B cell (primary cell): Measurements from ENCODE around the gene VPS33B.

Source experiments
- EZH2 ChIP-seq: IDR thresholded peaks from 2 replicates; pipeline ENCODE4 v1.6.1; 2012; ENCODE audit warnings: borderline replicate concordance, low read depth, mild to moderate bottlenecking, moderate library complexity, low read length; ENCODE audit not compliant: insufficient read depth, poor library complexity, severe bottlenecking
- TF ChIP-seq, protein P1 (sequence below): fragments of 200-600 bp; IDR thresholded peaks from one replicate; pipeline ENCODE4 v1.8.0; 2022; ENCODE audit warnings: antibody characterized with exemption, mild to moderate bottlenecking

DNA sequence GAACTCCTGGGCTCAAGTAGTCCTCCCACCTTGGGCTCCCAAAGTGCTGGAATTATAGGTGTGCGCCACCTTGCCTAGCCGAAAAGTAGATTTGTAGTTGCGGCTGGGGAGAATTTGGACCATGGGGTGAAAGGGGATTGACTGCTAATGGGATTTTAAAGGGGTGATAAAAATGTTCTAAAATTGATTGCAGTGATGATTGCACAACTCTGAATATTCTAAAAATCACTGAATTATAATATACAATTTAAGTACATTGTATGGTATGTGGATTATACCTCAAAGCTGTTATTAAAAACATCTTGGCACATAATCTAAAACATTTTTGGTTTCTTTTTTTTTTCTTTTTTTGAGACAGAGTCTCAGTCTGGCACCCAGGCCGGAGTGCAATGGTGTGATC is 31.9 kb downstream of the VPS33B start:
- TF ChIP-seq, protein P1, sequence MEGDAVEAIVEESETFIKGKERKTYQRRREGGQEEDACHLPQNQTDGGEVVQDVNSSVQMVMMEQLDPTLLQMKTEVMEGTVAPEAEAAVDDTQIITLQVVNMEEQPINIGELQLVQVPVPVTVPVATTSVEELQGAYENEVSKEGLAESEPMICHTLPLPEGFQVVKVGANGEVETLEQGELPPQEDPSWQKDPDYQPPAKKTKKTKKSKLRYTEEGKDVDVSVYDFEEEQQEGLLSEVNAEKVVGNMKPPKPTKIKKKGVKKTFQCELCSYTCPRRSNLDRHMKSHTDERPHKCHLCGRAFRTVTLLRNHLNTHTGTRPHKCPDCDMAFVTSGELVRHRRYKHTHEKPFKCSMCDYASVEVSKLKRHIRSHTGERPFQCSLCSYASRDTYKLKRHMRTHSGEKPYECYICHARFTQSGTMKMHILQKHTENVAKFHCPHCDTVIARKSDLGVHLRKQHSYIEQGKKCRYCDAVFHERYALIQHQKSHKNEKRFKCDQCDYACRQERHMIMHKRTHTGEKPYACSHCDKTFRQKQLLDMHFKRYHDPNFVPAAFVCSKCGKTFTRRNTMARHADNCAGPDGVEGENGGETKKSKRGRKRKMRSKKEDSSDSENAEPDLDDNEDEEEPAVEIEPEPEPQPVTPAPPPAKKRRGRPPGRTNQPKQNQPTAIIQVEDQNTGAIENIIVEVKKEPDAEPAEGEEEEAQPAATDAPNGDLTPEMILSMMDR: no peak
- no peak for TF ChIP-seq EZH2
